GM12878 (cell line): Measurements from ENCODE around the gene SYTL4.

ENCODE experiments used
- EP300 ChIP-seq, 2 experiments: fragments of 150-350 bp in 1 of 2; IDR thresholded peaks; 2 replicates each; pipeline ENCODE4 v1.6.1; 2011 to 2012; ENCODE audit warnings: low read depth in 2 of 2, low read length in 2 of 2, borderline replicate concordance in 1 of 2, improper control_type of control experiment in 1 of 2, inconsistent platforms in 1 of 2; ENCODE audit not compliant: control insufficient read depth in 1 of 2
- FOS ChIP-seq: IDR thresholded peaks from 3 replicates; pipeline ENCODE4 v1.6.1; 2011; ENCODE audit warnings: borderline replicate concordance; ENCODE audit not compliant: insufficient read length; ENCODE audit errors: extremely low read depth
- POLR2A ChIP-seq: IDR thresholded peaks from 2 replicates; pipeline ENCODE4 v1.6.1; 2011; ENCODE audit warnings: low read depth, mild to moderate bottlenecking, low read length
- SPI1 ChIP-seq: IDR thresholded peaks from 2 replicates; pipeline ENCODE4 v1.6.1; 2011; ENCODE audit warnings: low read depth, mild to moderate bottlenecking, low read length, moderate library complexity, borderline replicate concordance; ENCODE audit not compliant: insufficient read depth
- TF ChIP-seq, protein P1 (sequence below): IDR thresholded peaks from 2 replicates; pipeline ENCODE4 v1.6.1; 2011; ENCODE audit warnings: mild to moderate bottlenecking, low read depth, low read length, moderate library complexity; ENCODE audit not compliant: insufficient replicate concordance
- TF ChIP-seq, protein P2 (sequence below): fragments of 450-650 bp; IDR thresholded peaks from 2 replicates; pipeline ENCODE4 v1.6.1; 2017; ENCODE audit warnings: mild to moderate bottlenecking, moderate library complexity

DNA sequence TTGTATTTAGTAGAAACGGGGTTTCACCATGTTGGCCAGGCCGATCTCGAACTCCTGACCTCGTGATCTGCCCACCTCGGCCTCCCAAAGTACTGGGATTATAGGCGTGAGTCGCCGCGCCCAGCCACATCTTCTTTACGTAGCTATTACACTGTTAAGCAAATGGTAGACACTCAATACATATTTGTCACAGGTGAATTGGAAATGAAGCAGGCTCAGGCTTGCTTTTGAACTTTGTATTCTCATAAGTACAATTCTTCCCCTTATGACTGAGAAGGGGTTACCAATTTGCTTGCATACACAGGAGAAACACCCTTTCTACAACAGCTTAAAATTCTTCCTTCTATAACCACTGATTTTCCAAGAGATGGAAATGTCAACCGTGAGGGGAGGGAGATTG is 88.7 kb downstream of the SYTL4 start:
- TF ChIP-seq FOS (no peak), POLR2A (no peak), SPI1 (no peak), EP300 (IDR thresholded peaks at IDR 0.05; ENCODE audit: borderline replicate concordance in 1 of 2, control insufficient read depth in 1 of 2, low read depth in 2 of 2, low read length in 2 of 2) (no peak)
- TF ChIP-seq, protein P1, sequence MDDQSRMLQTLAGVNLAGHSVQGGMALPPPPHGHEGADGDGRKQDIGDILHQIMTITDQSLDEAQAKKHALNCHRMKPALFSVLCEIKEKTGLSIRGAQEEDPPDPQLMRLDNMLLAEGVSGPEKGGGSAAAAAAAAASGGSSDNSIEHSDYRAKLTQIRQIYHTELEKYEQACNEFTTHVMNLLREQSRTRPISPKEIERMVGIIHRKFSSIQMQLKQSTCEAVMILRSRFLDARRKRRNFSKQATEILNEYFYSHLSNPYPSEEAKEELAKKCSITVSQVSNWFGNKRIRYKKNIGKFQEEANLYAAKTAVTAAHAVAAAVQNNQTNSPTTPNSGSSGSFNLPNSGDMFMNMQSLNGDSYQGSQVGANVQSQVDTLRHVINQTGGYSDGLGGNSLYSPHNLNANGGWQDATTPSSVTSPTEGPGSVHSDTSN: no peak
- TF ChIP-seq, protein P2, sequence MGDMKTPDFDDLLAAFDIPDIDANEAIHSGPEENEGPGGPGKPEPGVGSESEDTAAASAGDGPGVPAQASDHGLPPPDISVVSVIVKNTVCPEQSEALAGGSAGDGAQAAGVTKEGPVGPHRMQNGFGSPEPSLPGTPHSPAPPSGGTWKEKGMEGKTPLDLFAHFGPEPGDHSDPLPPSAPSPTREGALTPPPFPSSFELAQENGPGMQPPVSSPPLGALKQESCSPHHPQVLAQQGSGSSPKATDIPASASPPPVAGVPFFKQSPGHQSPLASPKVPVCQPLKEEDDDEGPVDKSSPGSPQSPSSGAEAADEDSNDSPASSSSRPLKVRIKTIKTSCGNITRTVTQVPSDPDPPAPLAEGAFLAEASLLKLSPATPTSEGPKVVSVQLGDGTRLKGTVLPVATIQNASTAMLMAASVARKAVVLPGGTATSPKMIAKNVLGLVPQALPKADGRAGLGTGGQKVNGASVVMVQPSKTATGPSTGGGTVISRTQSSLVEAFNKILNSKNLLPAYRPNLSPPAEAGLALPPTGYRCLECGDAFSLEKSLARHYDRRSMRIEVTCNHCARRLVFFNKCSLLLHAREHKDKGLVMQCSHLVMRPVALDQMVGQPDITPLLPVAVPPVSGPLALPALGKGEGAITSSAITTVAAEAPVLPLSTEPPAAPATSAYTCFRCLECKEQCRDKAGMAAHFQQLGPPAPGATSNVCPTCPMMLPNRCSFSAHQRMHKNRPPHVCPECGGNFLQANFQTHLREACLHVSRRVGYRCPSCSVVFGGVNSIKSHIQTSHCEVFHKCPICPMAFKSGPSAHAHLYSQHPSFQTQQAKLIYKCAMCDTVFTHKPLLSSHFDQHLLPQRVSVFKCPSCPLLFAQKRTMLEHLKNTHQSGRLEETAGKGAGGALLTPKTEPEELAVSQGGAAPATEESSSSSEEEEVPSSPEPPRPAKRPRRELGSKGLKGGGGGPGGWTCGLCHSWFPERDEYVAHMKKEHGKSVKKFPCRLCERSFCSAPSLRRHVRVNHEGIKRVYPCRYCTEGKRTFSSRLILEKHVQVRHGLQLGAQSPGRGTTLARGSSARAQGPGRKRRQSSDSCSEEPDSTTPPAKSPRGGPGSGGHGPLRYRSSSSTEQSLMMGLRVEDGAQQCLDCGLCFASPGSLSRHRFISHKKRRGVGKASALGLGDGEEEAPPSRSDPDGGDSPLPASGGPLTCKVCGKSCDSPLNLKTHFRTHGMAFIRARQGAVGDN: no peak
